GM12864 (cell line): ENCODE measurements around the gene LTC4S.
"Not testable (repeated sequence)": the region's sequence is repeated elsewhere in the genome, so short reads cannot be mapped to it uniquely, and the experiment has no call there.

Experiments used
- DNase-seq: peaks from one replicate; pipeline ENCODE4 v3.0.0-alpha.2; 2011; ENCODE audit warnings: low read depth
- H3K4me3 ChIP-seq: 2 replicates; pipeline ENCODE4 v1.5.1; 2011; ENCODE audit warnings: mild to moderate bottlenecking, low read depth, low read length, control low read depth
- TF ChIP-seq, protein P1 (sequence below): IDR thresholded peaks from 2 replicates; pipeline ENCODE4 v1.5.1; 2011; ENCODE audit warnings: low read depth, mild to moderate bottlenecking, moderate library complexity, low read length, control low read depth, inconsistent platforms; ENCODE audit errors: missing control alignments

The LTC4S gene

DNA sequence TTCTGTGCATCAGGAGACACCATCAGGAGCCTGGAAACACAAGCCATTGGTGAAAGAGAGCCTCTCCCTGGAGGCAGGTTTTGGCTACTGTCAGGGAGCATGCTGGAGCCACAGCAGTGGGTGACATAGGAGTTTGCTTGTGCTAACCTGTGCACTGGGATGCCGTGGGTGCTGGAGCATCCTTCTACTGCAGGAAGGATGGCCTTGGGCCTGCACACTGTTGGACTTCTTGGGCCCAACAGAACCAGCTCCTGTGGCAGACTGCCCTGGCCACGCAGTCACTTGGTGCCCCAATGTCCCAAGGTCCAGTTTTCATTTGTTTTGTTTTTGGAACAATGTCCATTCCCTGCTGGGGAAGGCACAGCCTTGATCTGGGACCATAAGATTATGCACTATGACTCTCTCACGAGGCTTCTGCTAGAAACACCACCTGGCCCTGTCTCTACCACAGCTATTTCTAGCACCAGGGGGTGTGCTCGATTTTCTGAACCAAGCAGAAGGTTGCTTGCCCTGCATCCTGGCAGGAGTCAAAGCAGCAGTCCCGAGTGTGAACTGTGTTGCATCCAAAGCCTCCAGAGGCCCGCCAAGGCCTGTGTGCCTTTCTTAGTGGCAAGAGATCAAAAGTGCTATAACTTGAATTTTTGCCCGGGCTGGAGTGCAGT is 5.5 kb upstream of the LTC4S start:
- H3K4me3 ChIP-seq, result no peak overlapping the region
- no peak for DNase-seq
- TF ChIP-seq, protein P1, sequence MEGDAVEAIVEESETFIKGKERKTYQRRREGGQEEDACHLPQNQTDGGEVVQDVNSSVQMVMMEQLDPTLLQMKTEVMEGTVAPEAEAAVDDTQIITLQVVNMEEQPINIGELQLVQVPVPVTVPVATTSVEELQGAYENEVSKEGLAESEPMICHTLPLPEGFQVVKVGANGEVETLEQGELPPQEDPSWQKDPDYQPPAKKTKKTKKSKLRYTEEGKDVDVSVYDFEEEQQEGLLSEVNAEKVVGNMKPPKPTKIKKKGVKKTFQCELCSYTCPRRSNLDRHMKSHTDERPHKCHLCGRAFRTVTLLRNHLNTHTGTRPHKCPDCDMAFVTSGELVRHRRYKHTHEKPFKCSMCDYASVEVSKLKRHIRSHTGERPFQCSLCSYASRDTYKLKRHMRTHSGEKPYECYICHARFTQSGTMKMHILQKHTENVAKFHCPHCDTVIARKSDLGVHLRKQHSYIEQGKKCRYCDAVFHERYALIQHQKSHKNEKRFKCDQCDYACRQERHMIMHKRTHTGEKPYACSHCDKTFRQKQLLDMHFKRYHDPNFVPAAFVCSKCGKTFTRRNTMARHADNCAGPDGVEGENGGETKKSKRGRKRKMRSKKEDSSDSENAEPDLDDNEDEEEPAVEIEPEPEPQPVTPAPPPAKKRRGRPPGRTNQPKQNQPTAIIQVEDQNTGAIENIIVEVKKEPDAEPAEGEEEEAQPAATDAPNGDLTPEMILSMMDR, result no peak

DNA sequence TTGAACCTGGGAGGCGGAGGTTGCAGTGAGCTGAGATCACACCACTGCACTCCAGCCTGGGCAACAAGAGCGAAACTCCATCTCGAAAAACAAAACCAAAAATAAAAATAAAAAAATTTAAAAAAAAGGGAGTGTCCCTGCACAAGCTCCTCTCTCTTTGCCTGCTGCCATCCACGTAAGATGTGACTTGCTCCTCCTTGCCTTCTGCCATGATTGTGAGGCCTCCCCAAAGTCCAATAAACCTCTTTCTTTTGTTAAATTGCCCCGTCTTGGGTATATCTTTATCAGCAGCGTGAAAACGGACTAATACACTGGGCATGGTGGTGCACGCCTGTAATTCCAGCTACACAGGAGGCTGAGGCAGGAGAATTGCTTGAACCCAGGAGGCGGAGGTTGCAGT is 4.5 kb upstream of the LTC4S start:
- DNase-seq, H3K4me3 ChIP-seq: not testable (repeated sequence)

DNA sequence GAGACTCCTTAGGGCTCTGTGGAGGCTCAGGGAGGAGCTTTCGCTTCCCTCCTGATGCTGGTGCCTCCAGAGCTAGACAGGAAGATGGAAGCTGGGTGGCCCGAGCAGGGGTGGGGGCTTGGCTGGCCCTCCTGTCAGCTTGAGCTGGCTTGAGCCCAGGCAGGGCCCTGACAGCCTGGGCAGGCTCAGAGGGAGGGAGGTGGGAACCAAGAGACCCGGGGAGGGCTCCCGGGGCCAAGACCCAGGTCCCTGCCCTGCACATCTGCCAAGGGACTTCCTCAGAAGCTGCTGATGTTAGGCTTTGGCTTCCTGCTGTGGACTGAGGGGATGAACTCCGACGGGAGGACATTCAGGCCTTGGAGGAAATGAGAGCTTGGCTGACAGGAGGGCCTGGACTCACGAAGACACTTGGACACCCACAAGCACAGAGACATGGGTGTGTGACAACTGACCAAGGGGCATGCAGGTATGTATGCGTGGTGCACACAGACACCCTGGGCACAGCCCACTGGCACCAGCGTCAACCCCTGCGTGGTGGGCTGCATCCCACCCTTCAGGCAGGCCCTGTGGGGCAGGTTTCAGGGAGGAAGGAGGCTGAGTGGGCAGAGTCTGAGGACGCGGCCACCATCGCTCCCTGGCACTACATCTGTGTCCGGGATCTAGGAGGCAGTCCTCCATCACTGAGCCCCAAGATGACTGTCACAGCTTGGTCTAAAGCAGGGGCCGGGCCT is 1.7 kb upstream of the LTC4S start:
- H3K4me3 ChIP-seq, result no peak overlapping the region
- TF ChIP-seq, protein P1, result no peak
- no peak for DNase-seq

GRCh38 chr5:179792612-179793467 is 946 bp upstream of the LTC4S start:
- no peak for DNase-seq
- TF ChIP-seq, protein P1, result no peak
- no peak overlapping the region for H3K4me3 ChIP-seq

GRCh38 chr5:179794171-179794570 is 385 bp downstream of the LTC4S start:
- TF ChIP-seq, protein P1, result no peak
- DNase-seq, result no peak

DNA sequence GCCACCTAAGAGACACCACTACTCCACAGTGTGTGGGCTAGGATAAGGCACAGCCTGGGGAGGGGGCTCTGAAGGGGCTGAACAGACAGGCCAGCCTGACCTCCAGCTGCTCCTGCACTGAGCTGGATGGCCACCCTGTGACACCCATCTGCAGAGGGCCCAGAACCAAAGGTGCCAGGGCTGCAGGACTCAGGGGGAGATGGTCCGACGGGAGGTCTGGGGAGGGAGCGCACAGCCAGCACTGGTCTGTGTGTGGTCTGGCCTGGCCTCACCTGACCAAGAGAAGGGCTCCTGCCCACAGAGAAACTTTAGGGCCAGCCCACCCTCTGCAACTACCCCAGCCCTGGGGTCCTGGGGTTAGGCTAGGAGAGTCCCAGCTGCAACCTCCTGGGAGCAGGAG is 789 bp downstream of the LTC4S start:
- no peak overlapping the region for H3K4me3 ChIP-seq
- no peak for DNase-seq

More at GRCh38 chr5:179794171-179794570, 385 bp downstream of the LTC4S start:
- no peak overlapping the region for H3K4me3 ChIP-seq

More for the DNA sequence above, 789 bp downstream of the LTC4S start:
- TF ChIP-seq, protein P1, result no peak
